ENCODE measurements around the gene GORAB. TPM values are rescaled to one million over a fixed set of nuclear protein-coding genes. Genes with fewer than 3 reads are reported as not detected.

The GORAB gene
- total RNA-seq, 4 donors from 2014 or later, result 7.7 to 14.7 (median 12.6) TPM

DNA sequence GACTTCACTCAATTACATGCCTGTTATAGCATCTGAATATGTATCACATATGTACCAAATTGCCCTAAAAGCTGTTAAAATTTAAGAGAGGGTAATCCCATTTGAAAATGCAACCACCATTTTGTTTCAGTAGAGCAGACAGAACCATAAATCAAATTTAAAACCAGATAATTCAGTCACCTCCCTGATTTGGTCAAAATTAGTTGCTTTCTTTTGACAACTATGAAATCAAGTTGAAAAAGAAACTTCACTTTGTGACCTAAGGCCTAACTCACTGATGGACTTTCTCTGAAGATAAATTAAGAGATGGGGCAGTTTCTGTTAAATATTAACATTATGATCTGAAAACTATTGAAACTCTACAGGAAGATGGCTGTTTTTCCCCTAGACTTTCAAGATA, 6.7 kb downstream of the GORAB start:
- TF ChIP-seq, protein P1, sequence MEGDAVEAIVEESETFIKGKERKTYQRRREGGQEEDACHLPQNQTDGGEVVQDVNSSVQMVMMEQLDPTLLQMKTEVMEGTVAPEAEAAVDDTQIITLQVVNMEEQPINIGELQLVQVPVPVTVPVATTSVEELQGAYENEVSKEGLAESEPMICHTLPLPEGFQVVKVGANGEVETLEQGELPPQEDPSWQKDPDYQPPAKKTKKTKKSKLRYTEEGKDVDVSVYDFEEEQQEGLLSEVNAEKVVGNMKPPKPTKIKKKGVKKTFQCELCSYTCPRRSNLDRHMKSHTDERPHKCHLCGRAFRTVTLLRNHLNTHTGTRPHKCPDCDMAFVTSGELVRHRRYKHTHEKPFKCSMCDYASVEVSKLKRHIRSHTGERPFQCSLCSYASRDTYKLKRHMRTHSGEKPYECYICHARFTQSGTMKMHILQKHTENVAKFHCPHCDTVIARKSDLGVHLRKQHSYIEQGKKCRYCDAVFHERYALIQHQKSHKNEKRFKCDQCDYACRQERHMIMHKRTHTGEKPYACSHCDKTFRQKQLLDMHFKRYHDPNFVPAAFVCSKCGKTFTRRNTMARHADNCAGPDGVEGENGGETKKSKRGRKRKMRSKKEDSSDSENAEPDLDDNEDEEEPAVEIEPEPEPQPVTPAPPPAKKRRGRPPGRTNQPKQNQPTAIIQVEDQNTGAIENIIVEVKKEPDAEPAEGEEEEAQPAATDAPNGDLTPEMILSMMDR (IDR thresholded peaks at IDR 0.05; ENCODE audit: low read depth), result no peak

DNA sequence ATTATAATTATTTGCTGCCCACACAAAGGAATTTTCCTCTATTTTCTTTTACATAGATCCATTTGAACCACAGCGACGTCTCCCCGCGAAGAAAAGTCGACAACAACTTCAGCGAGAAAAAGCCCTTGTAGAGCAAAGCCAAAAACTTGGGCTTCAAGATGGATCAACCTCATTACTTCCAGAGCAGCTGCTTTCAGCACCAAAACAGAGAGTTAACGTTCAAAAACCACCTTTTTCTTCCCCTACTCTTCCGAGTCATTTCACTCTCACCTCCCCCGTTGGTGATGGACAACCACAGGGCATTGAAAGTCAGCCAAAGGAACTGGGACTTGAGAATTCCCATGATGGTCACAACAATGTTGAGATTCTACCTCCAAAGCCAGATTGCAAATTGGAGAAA, 7.2 kb downstream of the GORAB start:
- TF ChIP-seq, protein P1 (IDR thresholded peaks at IDR 0.05; ENCODE audit: low read depth), result no peak

DNA sequence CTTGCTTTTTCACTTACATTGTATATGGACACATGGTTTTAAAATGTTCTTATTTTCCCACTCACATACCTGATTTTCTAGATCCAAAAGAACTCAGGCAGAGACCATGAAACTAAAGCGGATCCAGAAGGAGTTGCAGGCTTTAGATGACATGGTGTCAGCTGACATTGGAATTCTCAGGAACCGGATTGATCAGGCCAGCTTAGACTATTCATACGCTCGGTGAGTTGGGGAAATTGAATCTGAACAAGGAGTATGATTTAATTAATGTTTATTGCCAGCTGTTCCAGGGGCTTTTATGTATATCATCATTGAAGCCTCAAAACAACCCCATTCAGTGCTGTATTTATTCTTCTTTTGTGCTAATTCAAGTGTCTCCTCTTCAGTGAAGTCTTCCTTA, 12.7 kb downstream of the GORAB start:
- TF ChIP-seq, protein P1 (IDR thresholded peaks at IDR 0.05; ENCODE audit: low read depth), result no peak

DNA sequence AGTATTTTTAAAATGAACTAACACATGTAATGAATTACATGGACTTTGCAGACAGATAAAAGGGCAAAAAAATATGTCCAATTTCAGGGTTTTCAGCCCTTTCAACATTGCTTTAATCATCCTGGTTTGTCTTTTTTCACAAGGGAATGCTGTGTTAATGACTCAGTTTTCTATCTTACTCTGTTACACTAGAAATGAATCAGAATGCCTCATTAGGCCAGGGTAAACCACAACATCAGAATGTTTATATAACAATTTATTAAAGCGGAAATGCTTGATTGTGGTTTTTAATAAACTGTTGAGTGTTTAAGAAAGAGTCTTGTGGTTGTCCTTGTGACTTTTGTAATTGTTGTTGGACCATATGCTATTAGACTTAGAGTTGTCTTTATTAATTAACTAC, 13.5 kb downstream of the GORAB start:
- TF ChIP-seq, protein P1 (IDR thresholded peaks at IDR 0.05; ENCODE audit: low read depth), result no peak

DNA sequence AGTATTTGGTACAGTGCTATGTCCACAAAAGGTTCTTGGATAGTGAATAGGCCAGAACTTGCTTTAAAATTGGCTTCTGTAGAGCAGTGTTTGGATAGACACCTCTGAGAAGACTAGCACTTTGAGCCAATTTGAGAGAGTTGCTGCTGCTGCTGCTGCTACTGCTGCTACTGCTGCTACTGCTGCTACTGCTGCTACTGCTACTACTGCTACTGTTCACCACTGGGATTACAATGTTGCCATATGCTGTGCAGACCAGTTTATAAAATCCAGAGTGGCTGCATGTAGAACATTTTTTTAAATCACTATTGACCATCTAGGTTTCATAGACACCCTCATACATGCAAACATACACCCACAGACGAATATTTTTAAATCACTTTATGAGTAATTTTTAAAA, 15.3 kb downstream of the GORAB start:
- TF ChIP-seq, protein P1 (IDR thresholded peaks at IDR 0.05; ENCODE audit: low read depth), result no peak

DNA sequence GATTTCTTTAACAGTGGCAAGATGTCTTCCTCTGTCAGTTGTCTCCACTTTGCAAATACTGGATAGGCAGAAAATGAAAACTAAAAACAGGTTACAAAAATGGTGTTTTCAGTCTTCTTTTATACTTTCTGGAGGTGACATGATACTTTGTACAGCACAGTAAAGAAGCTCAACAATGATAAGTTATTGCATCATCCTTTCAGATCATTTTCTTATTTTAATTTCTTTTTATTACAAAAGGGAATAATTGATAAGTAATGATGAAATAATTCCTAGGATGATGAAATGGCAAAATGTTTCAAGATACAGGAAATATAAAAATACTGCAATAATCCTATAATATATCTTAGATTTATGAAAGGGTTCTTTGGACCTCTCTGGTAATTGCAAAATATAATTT, 16.5 kb downstream of the GORAB start:
- TF ChIP-seq, protein P1 (IDR thresholded peaks at IDR 0.05; ENCODE audit: low read depth), result no peak

DNA sequence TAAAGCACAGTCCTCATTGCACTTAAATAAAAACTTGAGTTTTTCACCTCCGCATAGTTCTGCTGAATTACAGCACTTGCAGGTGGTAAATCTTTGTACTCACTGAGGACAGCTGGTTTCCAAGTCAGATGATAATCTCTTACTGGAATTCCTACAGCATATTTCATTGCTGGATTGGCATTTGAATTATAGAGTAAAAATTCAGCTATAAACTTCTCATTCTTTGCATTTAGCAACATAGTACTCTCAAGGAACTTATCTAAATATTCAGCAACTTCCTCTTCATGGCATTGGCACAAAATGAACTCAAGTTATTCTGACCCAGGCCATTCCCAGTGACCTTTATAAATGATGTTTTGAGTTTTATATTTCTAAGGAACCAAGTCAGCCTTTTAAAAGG, 23.4 kb downstream of the GORAB start:
- TF ChIP-seq, protein P1 (IDR thresholded peaks at IDR 0.05; ENCODE audit: low read depth), result no peak
